Measurements from ENCODE around the gene C1QTNF1. TPM values are rescaled to one million over a fixed set of nuclear protein-coding genes. Genes with fewer than 3 reads are reported as not detected.

Gene C1QTNF1
- total RNA-seq, 1 experiment from 2014 or later = 4.0 TPM

GRCh38 chr17:79047923-79048825 is 24.2 kb downstream of the C1QTNF1 start:
- ChIA-PET POLR2A (no interaction called here), CTCF (no interaction called here), RAD21 (ENCODE audit: low non-redundant PET in 1 of 2, low total read pairs in 2 of 2, uncharacterized antibody in 2 of 2, unreplicated experiment in 2 of 2) (interaction anchor here in 1 of 2 experiments (0.6 kb wide), 1 partner anchor 45 kb away, joined by 7 read pairs; no protein-coding TSS in a partner anchor)
- Histone ChIP-seq H2AFZ (ENCODE audit: low read depth, low read length, poor library complexity, severe bottlenecking) (no peak overlapping the region), H4K20me1 (ENCODE audit: insufficient read depth) (no peaks in the 10 kb centered on the region), H3K4me2 (ENCODE audit: low read length) (no peak overlapping the region), H3K4me1 (ENCODE audit: control insufficient read depth in 1 of 2, insufficient read depth in 2 of 2, low read length in 2 of 2) (peaks cover 0 to 8% of the 10 kb centered on the region in 2 experiments; a peak in 1 of 4 replicates), H3K27me3 (ENCODE audit: insufficient read depth, low read length) (no peaks in the 10 kb centered on the region), H3K9me2 (ENCODE audit: insufficient read depth) (no peaks in the 10 kb centered on the region), H3K36me3 (ENCODE audit: control insufficient read depth in 1 of 2, insufficient read depth in 2 of 2, low read length in 2 of 2) (no peaks in the 10 kb centered on the region), H3K9me3 (ENCODE audit: control insufficient read depth in 1 of 2, insufficient read depth in 1 of 2, low read depth in 1 of 2, low read length in 2 of 2) (no peaks in the 10 kb centered on the region), H3K9ac (ENCODE audit: low read length) (no peak overlapping the region), H3K4me3 (replicated peaks in 1 of 2; ENCODE audit: low read depth in 1 of 2, low read length in 2 of 2) (no peak overlapping the region), H3K27ac (ENCODE audit: low read depth, low read length) (no peak overlapping the region), H3K79me2 (ENCODE audit: insufficient read depth, low read length) (no peaks in the 10 kb centered on the region)
- intact Hi-C loops (cut with micrococcal nuclease) = no loop called here
- BruUV-seq (replicated peaks) = no TSS peak
- no peak for ATAC-seq
- no peak for DNase-seq (ENCODE audit: low read depth, low spot score)
- TF ChIP-seq, protein P1, sequence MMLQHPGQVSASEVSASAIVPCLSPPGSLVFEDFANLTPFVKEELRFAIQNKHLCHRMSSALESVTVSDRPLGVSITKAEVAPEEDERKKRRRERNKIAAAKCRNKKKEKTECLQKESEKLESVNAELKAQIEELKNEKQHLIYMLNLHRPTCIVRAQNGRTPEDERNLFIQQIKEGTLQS (IDR thresholded peaks at IDR 0.05) = no peak
- TF ChIP-seq, protein P2, sequence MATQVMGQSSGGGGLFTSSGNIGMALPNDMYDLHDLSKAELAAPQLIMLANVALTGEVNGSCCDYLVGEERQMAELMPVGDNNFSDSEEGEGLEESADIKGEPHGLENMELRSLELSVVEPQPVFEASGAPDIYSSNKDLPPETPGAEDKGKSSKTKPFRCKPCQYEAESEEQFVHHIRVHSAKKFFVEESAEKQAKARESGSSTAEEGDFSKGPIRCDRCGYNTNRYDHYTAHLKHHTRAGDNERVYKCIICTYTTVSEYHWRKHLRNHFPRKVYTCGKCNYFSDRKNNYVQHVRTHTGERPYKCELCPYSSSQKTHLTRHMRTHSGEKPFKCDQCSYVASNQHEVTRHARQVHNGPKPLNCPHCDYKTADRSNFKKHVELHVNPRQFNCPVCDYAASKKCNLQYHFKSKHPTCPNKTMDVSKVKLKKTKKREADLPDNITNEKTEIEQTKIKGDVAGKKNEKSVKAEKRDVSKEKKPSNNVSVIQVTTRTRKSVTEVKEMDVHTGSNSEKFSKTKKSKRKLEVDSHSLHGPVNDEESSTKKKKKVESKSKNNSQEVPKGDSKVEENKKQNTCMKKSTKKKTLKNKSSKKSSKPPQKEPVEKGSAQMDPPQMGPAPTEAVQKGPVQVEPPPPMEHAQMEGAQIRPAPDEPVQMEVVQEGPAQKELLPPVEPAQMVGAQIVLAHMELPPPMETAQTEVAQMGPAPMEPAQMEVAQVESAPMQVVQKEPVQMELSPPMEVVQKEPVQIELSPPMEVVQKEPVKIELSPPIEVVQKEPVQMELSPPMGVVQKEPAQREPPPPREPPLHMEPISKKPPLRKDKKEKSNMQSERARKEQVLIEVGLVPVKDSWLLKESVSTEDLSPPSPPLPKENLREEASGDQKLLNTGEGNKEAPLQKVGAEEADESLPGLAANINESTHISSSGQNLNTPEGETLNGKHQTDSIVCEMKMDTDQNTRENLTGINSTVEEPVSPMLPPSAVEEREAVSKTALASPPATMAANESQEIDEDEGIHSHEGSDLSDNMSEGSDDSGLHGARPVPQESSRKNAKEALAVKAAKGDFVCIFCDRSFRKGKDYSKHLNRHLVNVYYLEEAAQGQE (IDR thresholded peaks at IDR 0.05; ENCODE audit: low read depth) = no peak
- TF ChIP-seq ZFX (IDR thresholded peaks at IDR 0.05) = no peak
- TF ChIP-seq ZBTB33 (IDR thresholded peaks at IDR 0.05; ENCODE audit: extremely low read depth, insufficient replicate concordance, low read length) = no peak
- TF ChIP-seq ZNF274 (IDR thresholded peaks at IDR 0.05; ENCODE audit: low read depth, low read length) = no peak
- TF ChIP-seq TCF7L2 (IDR thresholded peaks at IDR 0.05; ENCODE audit: borderline replicate concordance, extremely low read depth, insufficient read depth, insufficient read length) = no peak
- TF ChIP-seq POLR2AphosphoS5 (IDR thresholded peaks at IDR 0.05; ENCODE audit: low read depth, low read length) = no peak
- TF ChIP-seq EGR1 (IDR thresholded peaks at IDR 0.05; ENCODE audit: low read depth) = no peak
- TF ChIP-seq, protein P3, sequence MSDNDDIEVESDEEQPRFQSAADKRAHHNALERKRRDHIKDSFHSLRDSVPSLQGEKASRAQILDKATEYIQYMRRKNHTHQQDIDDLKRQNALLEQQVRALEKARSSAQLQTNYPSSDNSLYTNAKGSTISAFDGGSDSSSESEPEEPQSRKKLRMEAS (IDR thresholded peaks at IDR 0.05) = no peak
- no peak for TF ChIP-seq SIN3A (IDR thresholded peaks at IDR 0.05; ENCODE audit: low read depth)
- no peak for TF ChIP-seq RAD21 (IDR thresholded peaks at IDR 0.05; ENCODE audit: low read depth)
- TF ChIP-seq SP1 (IDR thresholded peaks at IDR 0.05; ENCODE audit: low read depth) = no peak

All from HCT116 (cell line).